Measurements from ENCODE around the gene RACK1.

RACK1 gene

DNA sequence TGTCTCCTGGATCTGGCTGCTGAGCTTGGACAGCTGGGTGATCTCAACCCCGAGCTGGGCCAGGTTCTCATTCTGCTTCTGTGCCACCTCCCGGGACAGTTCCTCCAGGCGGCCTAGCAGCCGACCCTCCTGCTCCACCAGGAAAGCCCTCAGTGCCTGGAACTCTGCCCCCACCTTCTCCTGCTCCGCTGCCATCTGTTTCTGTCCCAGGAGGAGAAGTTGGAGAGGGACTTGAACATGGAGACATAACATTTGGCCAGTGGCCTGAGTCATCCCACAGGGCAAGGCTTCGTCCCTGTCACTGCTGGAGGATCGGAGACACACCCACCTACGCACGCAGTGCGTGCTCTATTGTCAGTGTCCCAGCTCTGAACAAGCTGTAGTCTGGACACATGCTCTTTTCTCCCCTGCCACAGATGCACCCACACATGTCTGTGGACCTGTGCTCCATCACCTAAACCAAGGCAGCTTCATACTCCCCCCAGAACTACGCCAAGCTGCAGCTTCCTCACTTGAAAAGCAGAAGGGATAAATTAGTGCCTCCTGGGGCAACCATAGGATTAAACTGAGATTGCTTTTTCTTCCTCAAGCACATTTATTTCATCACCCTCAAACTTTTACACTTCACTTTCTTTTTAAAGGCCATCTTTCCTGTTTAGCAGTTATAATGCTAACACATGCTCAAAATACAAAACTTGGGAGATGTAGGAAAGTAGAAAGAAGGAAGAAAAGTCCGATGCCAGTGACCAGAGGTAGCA is 43.6 kb downstream of the RACK1 start:
- Histone ChIP-seq H3K4me1 (ENCODE audit: insufficient read depth, low read length) (peaks cover 20% of the 10 kb centered on the region), H3K9me3 (ENCODE audit: insufficient read depth, low read depth, low read length) (no peaks in the 10 kb centered on the region), H3K9ac (ENCODE audit: low read depth, low read length) (no peak overlapping the region), H3K36me3 (ENCODE audit: insufficient read depth, low read length) (no peaks in the 10 kb centered on the region), H3K27ac (ENCODE audit: low read depth, low read length) (no peak overlapping the region), H3K27me3 (ENCODE audit: insufficient read depth, low read length) (peaks cover 71% of the 10 kb centered on the region), H3K4me3 (ENCODE audit: low read length) (no peak overlapping the region)
- WGBS, result 88% methylated on average over 12 of the region's 12 CpGs

DNA sequence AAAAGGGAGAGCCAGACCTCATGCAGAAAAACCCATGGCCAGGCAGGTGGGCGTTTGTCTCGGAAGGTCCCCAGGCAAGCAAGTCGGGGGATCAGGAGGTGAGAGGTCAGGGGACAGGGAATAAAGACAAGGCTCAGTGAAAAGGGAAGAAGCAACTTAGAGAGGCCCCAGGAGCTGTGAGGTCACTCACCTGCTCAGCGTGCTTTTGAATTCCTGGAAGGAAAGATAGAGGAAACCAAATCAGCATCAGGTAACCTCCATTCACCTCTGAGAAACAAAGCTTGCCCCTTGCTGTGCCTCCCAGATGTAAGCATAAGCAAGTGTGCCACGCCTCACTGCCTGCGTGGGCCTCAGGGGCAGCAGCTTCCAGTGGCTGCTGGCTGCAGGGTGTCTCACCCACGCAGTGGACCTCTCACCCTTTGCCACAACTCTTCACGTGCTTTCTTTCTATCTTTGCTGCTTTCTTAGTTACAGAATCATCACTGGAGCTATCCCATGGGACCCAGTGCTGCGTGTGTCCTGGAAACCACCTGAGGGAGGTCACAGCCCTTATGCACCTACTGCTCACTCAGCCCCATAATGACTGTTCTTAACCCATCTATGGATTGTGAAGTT is 44.7 kb downstream of the RACK1 start:
- Histone ChIP-seq H3K9me3 (ENCODE audit: insufficient read depth, low read depth, low read length) (no peaks in the 10 kb centered on the region), H3K4me3 (ENCODE audit: low read length) (no peak overlapping the region; the same call in 1 of the 2 replicates), H3K4me1 (ENCODE audit: insufficient read depth, low read length) (peaks cover 20% of the 10 kb centered on the region), H3K36me3 (ENCODE audit: insufficient read depth, low read length) (no peaks in the 10 kb centered on the region), H3K27ac (ENCODE audit: low read depth, low read length) (peak overlapping the region; percentile 27; the same call in 1 of the 2 replicates), H3K27me3 (ENCODE audit: insufficient read depth, low read length) (peaks cover 61% of the 10 kb centered on the region), H3K9ac (ENCODE audit: low read depth, low read length) (no peak overlapping the region)
- 51% methylated on average over 9 of the region's 9 CpGs for WGBS

DNA sequence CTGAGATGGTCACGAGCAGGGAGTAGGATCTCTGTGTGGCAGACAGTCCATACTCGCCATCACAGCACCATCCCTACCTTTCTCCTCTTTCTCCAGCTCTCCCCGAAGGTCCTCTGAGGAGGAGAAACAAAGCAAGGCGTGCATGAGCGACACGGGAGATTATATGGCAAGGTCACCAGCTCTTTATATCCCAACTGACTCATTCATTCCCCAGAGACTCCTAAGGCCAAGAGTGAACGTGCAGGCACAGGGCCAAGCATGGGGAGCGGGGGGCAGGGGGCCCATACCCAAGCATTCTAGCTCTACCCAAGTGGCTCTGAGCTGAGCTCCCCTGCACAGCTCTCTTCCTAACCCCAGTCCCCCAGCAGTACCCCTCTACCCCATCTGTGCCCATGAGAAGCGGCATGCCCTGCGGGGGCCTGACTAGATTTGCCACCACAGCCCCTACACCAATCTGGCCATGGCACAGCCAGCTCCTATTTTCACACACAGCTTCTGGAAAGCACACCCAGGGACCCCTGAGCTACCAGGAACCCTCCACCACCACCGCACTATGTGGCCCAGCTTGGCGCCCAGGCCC is 45.5 kb downstream of the RACK1 start:
- H3K27ac ChIP-seq (ENCODE audit: low read depth, low read length), result no peak overlapping the region; the same call in 1 of the 2 replicates
- H3K27me3 ChIP-seq (ENCODE audit: insufficient read depth, low read length), result peaks cover 59% of the 10 kb centered on the region

DNA sequence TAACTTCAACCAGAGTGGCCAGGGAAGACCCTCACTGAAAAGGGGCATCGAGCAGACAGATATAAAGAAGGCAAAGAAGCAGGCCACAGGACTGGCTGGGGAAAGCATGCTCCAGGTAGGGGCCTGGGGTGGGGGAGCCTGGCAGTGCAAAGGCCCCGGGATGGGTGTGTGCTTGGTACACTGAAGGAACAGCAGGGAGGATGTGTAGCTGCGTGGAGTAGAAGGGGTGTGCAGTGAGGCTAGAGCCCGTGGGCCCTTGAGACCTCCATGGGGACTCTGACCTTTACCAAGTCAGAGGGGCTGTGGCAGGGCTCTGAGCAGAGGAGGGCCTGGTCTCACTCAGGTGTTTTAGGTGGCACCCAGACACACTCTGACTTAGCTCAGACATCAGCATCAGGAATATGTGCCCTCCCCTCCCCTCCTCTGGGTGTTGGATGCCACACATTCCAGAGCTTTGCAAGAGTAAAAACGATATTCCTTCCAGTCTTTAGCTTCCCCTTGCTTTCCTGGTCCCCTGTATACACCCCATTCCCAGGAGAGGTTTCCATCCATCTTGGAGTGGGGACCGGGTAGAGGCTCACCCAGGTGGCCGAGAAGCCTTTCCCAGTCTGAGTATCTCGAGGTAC is 46.3 kb downstream of the RACK1 start:
- Histone ChIP-seq H3K36me3 (ENCODE audit: insufficient read depth, low read length) (no peaks in the 10 kb centered on the region), H3K9me3 (ENCODE audit: insufficient read depth, low read depth, low read length) (no peaks in the 10 kb centered on the region), H3K4me1 (ENCODE audit: insufficient read depth, low read length) (peaks cover 20% of the 10 kb centered on the region), H3K27me3 (ENCODE audit: insufficient read depth, low read length) (peaks cover 60% of the 10 kb centered on the region), H3K4me3 (ENCODE audit: low read length) (no peak overlapping the region), H3K27ac (ENCODE audit: low read depth, low read length) (no peak overlapping the region), H3K9ac (ENCODE audit: low read depth, low read length) (no peak overlapping the region)
- 76% methylated on average over 8 of the region's 8 CpGs for WGBS

More for the DNA sequence above, 45.5 kb downstream of the RACK1 start:
- H3K4me1 ChIP-seq (ENCODE audit: insufficient read depth, low read length), result peaks cover 20% of the 10 kb centered on the region
- 85% methylated on average over 12 of the region's 12 CpGs for WGBS
- no peak overlapping the region; the same call in 1 of the 2 replicates for H3K4me3 ChIP-seq (ENCODE audit: low read length)
- no peak overlapping the region for H3K9ac ChIP-seq (ENCODE audit: low read depth, low read length)
- no peaks in the 10 kb centered on the region for H3K36me3 ChIP-seq (ENCODE audit: insufficient read depth, low read length)
- no peaks in the 10 kb centered on the region for H3K9me3 ChIP-seq (ENCODE audit: insufficient read depth, low read depth, low read length)

DNA sequence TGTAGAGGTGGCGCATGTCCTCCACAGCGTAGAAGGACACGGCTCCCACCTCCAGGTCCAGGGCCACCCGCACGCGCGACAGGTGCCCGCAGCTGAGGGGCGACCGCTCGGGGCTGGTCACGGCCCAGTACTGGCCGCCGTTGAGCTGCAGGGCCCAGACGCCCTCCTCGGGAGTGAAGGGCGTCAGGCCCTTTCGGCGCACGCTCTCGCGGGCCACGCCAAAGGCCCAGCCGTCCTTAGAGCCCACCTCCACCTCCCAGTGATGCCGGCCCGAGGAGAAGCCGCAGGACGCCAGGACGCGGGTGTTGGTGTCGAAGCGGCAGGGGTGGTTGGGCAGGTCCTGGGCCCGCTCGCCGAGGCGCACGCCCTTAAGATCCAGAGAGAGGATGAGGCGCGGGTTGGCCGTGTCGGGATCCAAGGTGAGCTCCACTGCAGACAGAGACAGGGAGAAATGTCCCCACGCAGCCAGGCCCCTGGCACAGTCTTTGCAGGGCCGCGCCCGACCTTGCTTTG is 48.4 kb downstream of the RACK1 start:
- 95% methylated on average over 45 of the region's 45 CpGs for WGBS
- Histone ChIP-seq H3K27me3 (ENCODE audit: insufficient read depth, low read length) (peaks cover 51% of the 10 kb centered on the region), H3K4me1 (ENCODE audit: insufficient read depth, low read length) (peaks cover 17% of the 10 kb centered on the region)

DNA sequence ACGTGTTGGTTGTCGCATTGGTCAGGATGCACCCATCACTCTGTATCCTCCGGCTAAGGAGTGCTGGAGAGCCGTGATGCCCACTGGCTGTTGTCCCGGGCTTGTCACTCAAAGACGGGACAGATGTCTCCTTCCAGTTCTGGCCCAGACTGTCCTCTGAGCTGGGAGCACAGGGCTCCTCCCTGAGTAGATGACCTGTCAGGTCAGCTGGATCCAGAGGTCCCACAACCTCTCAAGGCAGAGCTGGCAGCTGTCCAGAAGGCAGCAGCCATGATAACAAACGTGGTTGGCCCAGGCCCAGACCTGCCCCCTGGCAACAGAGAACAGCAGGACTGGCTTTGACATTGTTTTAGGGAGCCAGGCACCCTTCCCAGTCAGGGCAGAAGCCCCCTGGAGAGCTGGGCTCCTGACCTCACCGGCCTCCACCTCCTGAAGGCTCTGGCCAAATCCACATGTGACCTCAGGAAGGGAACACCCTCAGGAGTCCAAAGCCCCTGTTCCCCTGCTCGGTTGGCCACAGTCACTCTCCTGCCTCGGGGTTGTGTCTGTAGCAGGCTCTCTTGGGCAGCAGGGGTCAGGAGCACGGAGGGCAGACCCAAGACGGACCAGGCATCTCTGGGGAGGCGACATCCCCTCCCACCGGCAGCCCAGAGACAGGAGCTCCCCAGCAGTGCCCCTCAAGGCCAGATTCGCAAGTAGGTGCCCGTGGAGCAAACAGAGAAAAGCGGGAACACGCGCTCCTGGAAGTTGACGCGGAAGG is 49.0 kb downstream of the RACK1 start:
- WGBS, result 85% methylated on average over 21 of the region's 21 CpGs
- Histone ChIP-seq H3K9me3 (ENCODE audit: insufficient read depth, low read depth, low read length) (no peaks in the 10 kb centered on the region), H3K9ac (ENCODE audit: low read depth, low read length) (no peak overlapping the region), H3K4me1 (ENCODE audit: insufficient read depth, low read length) (peaks cover 16% of the 10 kb centered on the region), H3K36me3 (ENCODE audit: insufficient read depth, low read length) (no peaks in the 10 kb centered on the region), H3K27ac (ENCODE audit: low read depth, low read length) (no peak overlapping the region), H3K4me3 (ENCODE audit: low read length) (no peak overlapping the region), H3K27me3 (ENCODE audit: insufficient read depth, low read length) (peaks cover 51% of the 10 kb centered on the region)

More for the DNA sequence above, 48.4 kb downstream of the RACK1 start:
- Histone ChIP-seq H3K27ac (ENCODE audit: low read depth, low read length) (no peak overlapping the region), H3K9ac (ENCODE audit: low read depth, low read length) (no peak overlapping the region), H3K36me3 (ENCODE audit: insufficient read depth, low read length) (no peaks in the 10 kb centered on the region), H3K4me3 (ENCODE audit: low read length) (no peak overlapping the region), H3K9me3 (ENCODE audit: insufficient read depth, low read depth, low read length) (no peaks in the 10 kb centered on the region)

DNA sequence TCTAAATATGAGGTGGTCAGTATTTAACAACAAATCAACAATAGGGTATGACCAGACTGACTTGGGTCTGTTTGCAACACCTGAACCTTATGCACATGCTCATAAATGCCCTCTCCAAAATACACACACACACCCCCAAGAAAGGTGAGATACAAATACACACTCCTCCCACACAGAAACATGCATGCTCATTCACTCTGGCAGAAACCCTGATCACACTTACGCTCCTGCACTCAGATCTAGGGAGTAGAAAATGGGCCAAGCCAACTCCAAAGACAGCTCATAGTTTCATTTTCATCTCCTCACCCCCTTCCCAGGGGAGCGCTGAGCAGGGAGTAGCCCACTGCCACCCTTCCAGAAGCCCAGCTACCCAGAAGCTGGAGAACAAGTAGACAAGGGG is 50.0 kb downstream of the RACK1 start:
- H3K9me3 ChIP-seq (ENCODE audit: insufficient read depth, low read depth, low read length), result no peaks in the 10 kb centered on the region
- 98% methylated on average over 2 of the region's 2 CpGs for WGBS
- H3K27ac ChIP-seq (ENCODE audit: low read depth, low read length), result no peak overlapping the region
- no peak overlapping the region for H3K4me3 ChIP-seq (ENCODE audit: low read length)
- peaks cover 50% of the 10 kb centered on the region for H3K27me3 ChIP-seq (ENCODE audit: insufficient read depth, low read length)
- no peak overlapping the region for H3K9ac ChIP-seq (ENCODE audit: low read depth, low read length)
- no peaks in the 10 kb centered on the region for H3K36me3 ChIP-seq (ENCODE audit: insufficient read depth, low read length)
- H3K4me1 ChIP-seq (ENCODE audit: insufficient read depth, low read length), result peaks cover 7% of the 10 kb centered on the region

DNA sequence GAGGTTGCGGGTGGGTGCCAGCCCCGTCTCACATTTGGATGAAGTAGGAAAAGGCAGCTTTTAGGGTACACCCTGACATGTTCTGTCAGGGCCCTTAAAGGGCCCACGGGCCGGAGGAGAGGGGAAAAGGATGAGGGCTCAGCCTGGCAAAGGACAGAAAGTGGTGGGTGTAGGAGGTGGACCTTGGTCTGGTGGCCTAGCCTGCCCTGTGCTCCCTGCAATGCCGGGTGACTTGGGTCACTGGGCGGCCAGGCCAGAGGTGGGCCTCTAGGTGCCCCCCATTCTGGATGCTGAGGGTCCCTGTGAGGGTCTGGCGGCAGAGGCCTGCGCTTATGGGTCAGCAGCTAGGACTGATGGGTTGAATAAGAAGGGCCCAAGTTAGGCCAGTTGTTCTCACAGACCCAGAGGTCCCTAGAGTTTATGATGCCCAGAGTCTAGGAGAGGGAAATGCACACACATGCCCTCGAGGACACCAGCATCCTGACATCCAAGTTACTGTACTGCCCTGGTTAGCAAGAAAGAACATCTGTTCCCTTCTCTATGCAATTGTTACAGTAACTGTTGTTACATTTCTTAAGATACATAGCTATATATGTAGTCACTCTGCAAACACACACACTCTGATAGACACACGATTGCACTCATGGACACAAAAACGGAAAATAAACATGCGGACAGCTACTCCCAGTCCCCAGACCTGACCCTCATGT is 51.2 kb downstream of the RACK1 start:
- WGBS, result 71% methylated on average over 12 of the region's 12 CpGs
- Histone ChIP-seq H3K9ac (ENCODE audit: low read depth, low read length) (0 out of 2 replicates have a peak overlapping the region, but pooled peaks have one; percentile 75), H3K27me3 (ENCODE audit: insufficient read depth, low read length) (peaks cover 44% of the 10 kb centered on the region), H3K4me1 (ENCODE audit: insufficient read depth, low read length) (no peaks in the 10 kb centered on the region), H3K9me3 (ENCODE audit: insufficient read depth, low read depth, low read length) (no peaks in the 10 kb centered on the region), H3K27ac (ENCODE audit: low read depth, low read length) (no peak overlapping the region), H3K36me3 (ENCODE audit: insufficient read depth, low read length) (no peaks in the 10 kb centered on the region), H3K4me3 (ENCODE audit: low read length) (peak overlapping the region; percentile 91)

DNA sequence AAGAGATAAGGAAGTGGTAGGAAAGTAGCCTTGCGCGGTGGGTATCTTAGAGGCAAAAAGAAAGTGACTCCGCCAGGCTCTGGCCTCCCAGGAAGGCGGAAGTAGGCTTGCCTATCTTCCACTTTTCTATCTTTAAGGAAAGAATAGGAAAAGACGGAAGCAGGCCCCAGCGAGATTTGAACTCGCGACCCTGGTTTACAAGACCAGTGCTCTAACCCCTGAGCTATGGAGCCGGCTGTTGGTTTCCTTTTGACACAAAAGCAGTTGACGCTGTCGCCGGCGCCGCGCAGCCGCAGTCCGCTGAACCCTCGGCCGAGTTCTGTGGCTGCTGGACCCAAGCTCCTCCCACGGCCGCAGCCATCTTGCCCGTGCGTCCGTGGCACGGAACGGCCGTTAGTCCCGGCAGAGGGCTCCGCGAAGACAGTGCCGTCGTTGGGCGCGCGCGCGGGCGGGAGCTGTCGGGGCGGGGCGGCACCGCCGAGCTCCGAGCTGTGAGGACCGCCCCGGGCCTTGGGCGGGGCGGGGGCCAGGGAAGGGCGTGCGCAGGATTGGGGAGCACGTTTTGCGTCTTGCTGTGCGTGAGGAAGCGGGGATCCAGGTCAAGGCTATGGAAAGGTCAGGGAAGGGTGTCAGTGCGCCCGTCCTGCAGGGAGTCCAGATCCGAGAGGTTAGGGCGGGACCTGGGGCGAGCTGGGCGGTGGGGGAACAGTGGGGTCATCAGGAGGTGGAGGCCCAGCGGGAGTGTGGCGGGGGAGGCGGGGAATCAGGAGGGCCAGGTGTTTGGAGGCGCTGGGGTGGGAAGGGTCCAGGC is 52.0 kb downstream of the RACK1 start:
- H3K9me3 ChIP-seq (ENCODE audit: insufficient read depth, low read depth, low read length), result no peaks in the 10 kb centered on the region
- peaks cover 42% of the 10 kb centered on the region for H3K27me3 ChIP-seq (ENCODE audit: insufficient read depth, low read length)
- WGBS, result 1% methylated on average over 64 of the region's 64 CpGs
- peak overlapping the region; percentile 91 for H3K4me3 ChIP-seq (ENCODE audit: low read length)
- no peaks in the 10 kb centered on the region for H3K4me1 ChIP-seq (ENCODE audit: insufficient read depth, low read length)
- no peaks in the 10 kb centered on the region for H3K36me3 ChIP-seq (ENCODE audit: insufficient read depth, low read length)
- H3K9ac ChIP-seq (ENCODE audit: low read depth, low read length), result peak overlapping the region; percentile 75
- H3K27ac ChIP-seq (ENCODE audit: low read depth, low read length), result peak overlapping the region; percentile 33; the same call in 1 of the 2 replicates

Measured in HUES64 (cell line).